K562 (cell line): ENCODE results near the gene SDR39U1. TPM values are rescaled to one million over a fixed set of nuclear protein-coding genes. Genes with fewer than 3 reads are reported as not detected.
A peak's percentile ranks its signal among the peaks of the same experiment; 100 is the strongest.

ENCODE experiments used
- DEAF1 ChIP-seq: fragments of 450-650 bp; formaldehyde crosslinking; IDR thresholded peaks from 2 replicates; pipeline ENCODE4 v1.4.0; 2020; ENCODE audit warnings: mild to moderate bottlenecking, moderate library complexity
- ERF ChIP-seq: fragments of 450-650 bp; formaldehyde crosslinking; IDR thresholded peaks from 2 replicates; pipeline ENCODE4 v1.4.0; 2020; ENCODE audit warnings: mild to moderate bottlenecking, mixed read lengths
- ETS1 ChIP-seq: conservative IDR thresholded peaks from 2 replicates; pipeline ENCODE4 v1.6.1; 2011; ENCODE audit warnings: low read depth, mild to moderate bottlenecking, low read length; ENCODE audit not compliant: control insufficient read depth
- GATAD2A ChIP-seq: fragments of 450-650 bp; IDR thresholded peaks from 2 replicates; pipeline ENCODE4 v1.6.1; 2017
- HCFC1 ChIP-seq: IDR thresholded peaks from 2 replicates; pipeline ENCODE4 v1.6.1; 2012; ENCODE audit warnings: low read depth, low read length, improper control_type of control experiment
- HNRNPK ChIP-seq: fragments of 200-400 bp; formaldehyde crosslinking; IDR thresholded peaks from one replicate; pipeline ENCODE4 v1.6.1; 2018; ENCODE audit warnings: mild to moderate bottlenecking, low read depth, low read length; ENCODE audit not compliant: poor library complexity, severe bottlenecking
- HOMEZ ChIP-seq: fragments of 250-450 bp; sonication (Bioruptor Pico); IDR thresholded peaks from 2 replicates; pipeline ENCODE4 v1.4.0; 2020; ENCODE audit warnings: mild to moderate bottlenecking, moderate library complexity
- MTA1 ChIP-seq: fragments of 450-650 bp; IDR thresholded peaks from 2 replicates; pipeline ENCODE4 v1.6.1; 2017; ENCODE audit warnings: borderline replicate concordance
- NFIC ChIP-seq: fragments of 450-650 bp; IDR thresholded peaks from 2 replicates; pipeline ENCODE4 v1.6.1; 2017; ENCODE audit warnings: mild to moderate bottlenecking, inconsistent platforms
- NR2C2 ChIP-seq, 2 experiments: fragments of 200-800 bp in 1 of 2; sonication (Bioruptor generic) in 1 of 2; sonication (generic) in 1 of 2; formaldehyde crosslinking in 1 of 2; IDR thresholded peaks; 2 replicates each; pipeline versions ENCODE4 v1.6.1 to v1.8.0; 2016 to 2022; ENCODE audit warnings: mild to moderate bottlenecking in 1 of 2, missing compliant biosample characterization in 1 of 2, missing genetic modification characterization in 1 of 2, missing genetic modification reagents in 1 of 2
- PHF20 ChIP-seq: fragments of 450-650 bp; IDR thresholded peaks from 2 replicates; pipeline ENCODE4 v1.6.1; 2018; ENCODE audit not compliant: partially characterized antibody
- PHTF2 ChIP-seq: fragments of 250-450 bp; sonication (Bioruptor Pico); IDR thresholded peaks from 2 replicates; pipeline ENCODE4 v1.5.0; 2021; ENCODE audit warnings: mild to moderate bottlenecking
- PTRF ChIP-seq: fragments of 450-650 bp; IDR thresholded peaks from 2 replicates; pipeline ENCODE4 v1.6.1; 2016; ENCODE audit warnings: mild to moderate bottlenecking, missing genetic modification characterization, missing compliant biosample characterization
- RNF2 ChIP-seq: sonication (generic); IDR thresholded peaks from 2 replicates; pipeline ENCODE4 v1.6.1; 2016
- TCFL5 ChIP-seq: fragments of 250-450 bp; sonication (Bioruptor Pico); conservative IDR thresholded peaks from 2 replicates; pipeline ENCODE4 v1.6.1; 2021; ENCODE audit warnings: mild to moderate bottlenecking, moderate library complexity, matching md5 sums
- THRB ChIP-seq: fragments of 450-650 bp; formaldehyde crosslinking; conservative IDR thresholded peaks from 2 replicates; pipeline ENCODE4 v1.4.0; 2022; ENCODE audit warnings: mild to moderate bottlenecking, missing genetic modification characterization
- ZNF655 ChIP-seq: fragments of 250-450 bp; sonication (Bioruptor Pico); IDR thresholded peaks from 2 replicates; pipeline ENCODE4 v1.5.0; 2021
- ZNF695 ChIP-seq: fragments of 450-650 bp; formaldehyde crosslinking; IDR thresholded peaks from 2 replicates; pipeline ENCODE4 v1.4.0; 2020; ENCODE audit warnings: mild to moderate bottlenecking, moderate library complexity
- polyA plus RNA-seq, 8 experiments: library from polyadenylated mRNA; depleted of rRNA in 4 of 8; stranded (reverse) in 5 of 8; unstranded in 3 of 8; fragments of >200 nt; fragmentation: Nextera tagmentation in 2 of 8; fragmentation: Illumina TruSeq in 1 of 8; extraction: Ambion mirVana in 2 of 8; extraction: Trizol in 1 of 8; gene quantifications; 2 replicates each; pipeline versions ENCODE4 v1.2.1 to v1.2.3, GENCODE V29; 2011 to 2014; ENCODE audit warnings: inconsistent platforms in 1 of 8, missing spikeins in 1 of 8
- total RNA-seq, 7 experiments: library from RNA; depleted of rRNA in 6 of 7; stranded (reverse); fragments of >200 nt in 6 of 7; fragmentation: Illumina TruSeq in 2 of 7; extraction: Trizol in 2 of 7; gene quantifications; 2 replicates each; pipeline versions ENCODE4 v1.2.1 to v1.2.3, GENCODE V29; 2011 to 2021; ENCODE audit warnings: low replicate concordance in 1 of 7
- TF ChIP-seq, protein P1 (sequence below): fragments of 250-450 bp; sonication (Bioruptor Pico); IDR thresholded peaks from 2 replicates; pipeline ENCODE4 v1.9.0; 2021; ENCODE audit warnings: mild to moderate bottlenecking

Gene SDR39U1
- total and polyA plus RNA-seq, 9 of the 15 experiments (the other 6 are each of a cell fraction or from before 2014, with no cell fraction given), result 10.4 to 56.1 (median 19.8) TPM

- TF ChIP-seq THRB (CRISPR knock-in tag) (no peak), ZNF695 (CRISPR knock-in tag) (no peak), HNRNPK (no peak), HCFC1 (no peak), NFIC (no peak; the same call in none of the 2 replicates), HOMEZ (CRISPR knock-in tag) (no peak), ERF (no peak), PHF20 (peak; percentile 41), TCFL5 (no peak), MTA1 (no peak), PHTF2 (CRISPR knock-in tag) (no peak), NR2C2 (CRISPR knock-in tag; IDR thresholded peaks at IDR 0.05) (no peak), NR2C2 (tag; IDR thresholded peaks at IDR 0.05) (peak; percentile 51; the same call in 1 of the 2 replicates), ETS1 (no peak; the same call in 1 of the 2 replicates), ZNF655 (CRISPR knock-in tag) (no peak), GATAD2A (no peak), DEAF1 (no peak), RNF2 (no peak), PTRF (tag) (no peak)
- TF ChIP-seq, protein P1, sequence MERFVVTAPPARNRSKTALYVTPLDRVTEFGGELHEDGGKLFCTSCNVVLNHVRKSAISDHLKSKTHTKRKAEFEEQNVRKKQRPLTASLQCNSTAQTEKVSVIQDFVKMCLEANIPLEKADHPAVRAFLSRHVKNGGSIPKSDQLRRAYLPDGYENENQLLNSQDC (CRISPR knock-in tag), result peak; percentile 65; the same call in 1 of the 2 replicates
These were observed 13.0 kb downstream of the SDR39U1 start, which contains the start of the genes CBLN3 and KHNYN (continued) for GRCh38 chr14:24429395-24430142.
